Nephron progenitor cell (in vitro differentiated cells): ENCODE measurements around the gene INPP4B.
A peak's percentile ranks its signal among the peaks of the same experiment; 100 is the strongest.

Experiments used
- DNase-seq: peaks from one replicate; pipeline ENCODE4 v3.0.0; 2021
- H3K27ac Mint-ChIP-seq: 2 replicates; pipeline ENCODE4 v1.8.0; 2021; ENCODE audit warnings: mild to moderate bottlenecking, moderate library complexity, mixed read lengths
- H3K27me3 Mint-ChIP-seq: 2 replicates; pipeline ENCODE4 v1.8.0; 2021; ENCODE audit warnings: mild to moderate bottlenecking, low read depth, mixed read lengths; ENCODE audit not compliant: poor library complexity
- H3K36me3 Mint-ChIP-seq: 2 replicates; pipeline ENCODE4 v1.8.0; 2021; ENCODE audit warnings: low read depth, mixed read lengths
- H3K4me1 Mint-ChIP-seq: 2 replicates; pipeline ENCODE4 v1.8.0; 2021; ENCODE audit warnings: mixed read lengths
- H3K4me3 Mint-ChIP-seq: 2 replicates; pipeline ENCODE4 v1.8.0; 2021; ENCODE audit warnings: mild to moderate bottlenecking, moderate library complexity, mixed read lengths
- H3K9me3 Mint-ChIP-seq: 2 replicates; pipeline ENCODE4 v1.8.0; 2021; ENCODE audit warnings: mild to moderate bottlenecking, moderate library complexity, mixed read lengths
- TF ChIP-seq, protein P1 (sequence below): fragments of 200-600 bp; sonication (generic); IDR thresholded peaks from 2 replicates; pipeline ENCODE4 v1.5.0; 2021; ENCODE audit warnings: antibody characterized with exemption

Gene INPP4B

DNA sequence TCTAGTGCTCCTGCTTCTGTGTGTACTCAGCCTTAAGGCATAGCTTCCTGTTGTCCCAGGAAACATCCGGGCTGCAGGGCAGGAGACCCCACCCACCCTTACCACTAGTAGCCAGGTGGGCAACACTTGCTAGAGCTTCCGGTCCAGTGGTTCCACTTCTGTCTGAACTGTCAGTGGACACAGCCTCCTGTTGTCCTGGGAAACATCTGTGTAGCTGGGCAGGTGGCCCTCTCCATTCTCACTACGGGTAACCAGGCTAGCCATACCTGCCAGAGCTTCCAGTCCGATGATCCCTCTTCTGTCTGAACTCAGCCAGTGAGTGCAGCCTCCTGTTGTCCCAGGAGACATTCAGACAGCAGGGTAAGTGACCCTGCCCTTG is 372.2 kb downstream of the INPP4B start:
- no peaks in the 10 kb centered on the region for H3K9me3 Mint-ChIP-seq
- no peak overlapping the region for H3K27ac Mint-ChIP-seq
- H3K36me3 Mint-ChIP-seq: no peaks in the 10 kb centered on the region
- H3K4me3 Mint-ChIP-seq: no peak overlapping the region
- peaks cover 4% of the 10 kb centered on the region for H3K4me1 Mint-ChIP-seq
- TF ChIP-seq, protein P1, sequence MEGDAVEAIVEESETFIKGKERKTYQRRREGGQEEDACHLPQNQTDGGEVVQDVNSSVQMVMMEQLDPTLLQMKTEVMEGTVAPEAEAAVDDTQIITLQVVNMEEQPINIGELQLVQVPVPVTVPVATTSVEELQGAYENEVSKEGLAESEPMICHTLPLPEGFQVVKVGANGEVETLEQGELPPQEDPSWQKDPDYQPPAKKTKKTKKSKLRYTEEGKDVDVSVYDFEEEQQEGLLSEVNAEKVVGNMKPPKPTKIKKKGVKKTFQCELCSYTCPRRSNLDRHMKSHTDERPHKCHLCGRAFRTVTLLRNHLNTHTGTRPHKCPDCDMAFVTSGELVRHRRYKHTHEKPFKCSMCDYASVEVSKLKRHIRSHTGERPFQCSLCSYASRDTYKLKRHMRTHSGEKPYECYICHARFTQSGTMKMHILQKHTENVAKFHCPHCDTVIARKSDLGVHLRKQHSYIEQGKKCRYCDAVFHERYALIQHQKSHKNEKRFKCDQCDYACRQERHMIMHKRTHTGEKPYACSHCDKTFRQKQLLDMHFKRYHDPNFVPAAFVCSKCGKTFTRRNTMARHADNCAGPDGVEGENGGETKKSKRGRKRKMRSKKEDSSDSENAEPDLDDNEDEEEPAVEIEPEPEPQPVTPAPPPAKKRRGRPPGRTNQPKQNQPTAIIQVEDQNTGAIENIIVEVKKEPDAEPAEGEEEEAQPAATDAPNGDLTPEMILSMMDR: no peak
- no peak for DNase-seq
- H3K27me3 Mint-ChIP-seq: peaks cover 4% of the 10 kb centered on the region

DNA sequence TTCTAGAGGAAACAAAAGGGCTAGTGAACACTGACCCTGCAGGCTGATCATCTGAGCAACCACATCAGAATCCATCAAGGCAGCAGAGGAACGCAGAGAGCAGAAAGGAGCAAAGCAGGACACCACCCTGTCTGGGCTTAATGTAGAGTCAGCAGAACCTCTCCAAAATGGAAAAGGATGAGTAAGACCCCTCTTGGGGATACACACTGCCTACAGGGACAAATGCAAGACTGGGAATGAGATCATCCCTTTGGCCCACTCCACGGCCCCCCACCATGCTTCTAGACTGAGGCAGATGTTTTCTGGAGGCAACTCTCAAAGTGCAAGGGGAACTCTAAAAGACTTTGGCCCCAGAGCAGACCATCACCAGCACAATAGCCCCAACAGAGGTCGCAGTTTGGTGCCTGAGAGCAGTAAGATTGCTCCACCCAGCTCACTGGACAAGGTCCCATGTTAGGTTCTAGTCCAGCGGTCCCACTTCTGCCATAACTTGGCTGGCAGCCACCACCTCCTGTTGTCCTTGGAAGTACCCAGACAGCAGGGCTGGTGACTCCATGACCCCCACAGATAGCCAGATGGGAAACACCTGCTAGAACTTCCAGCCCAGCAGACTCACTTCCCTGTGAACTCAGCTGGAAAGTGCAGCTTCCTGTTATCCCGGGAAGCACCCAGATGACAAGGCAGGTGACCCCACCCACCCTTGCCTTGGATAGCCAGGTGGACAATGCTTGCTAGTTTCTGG is 372.7 kb downstream of the INPP4B start:
- TF ChIP-seq, protein P1: no peak
- Mint-ChIP-seq H3K9me3 (no peaks in the 10 kb centered on the region), H3K4me3 (no peak overlapping the region), H3K36me3 (no peaks in the 10 kb centered on the region), H3K27ac (no peak overlapping the region), H3K27me3 (peaks cover 4% of the 10 kb centered on the region), H3K4me1 (peaks cover 8% of the 10 kb centered on the region)
- no peak for DNase-seq

DNA sequence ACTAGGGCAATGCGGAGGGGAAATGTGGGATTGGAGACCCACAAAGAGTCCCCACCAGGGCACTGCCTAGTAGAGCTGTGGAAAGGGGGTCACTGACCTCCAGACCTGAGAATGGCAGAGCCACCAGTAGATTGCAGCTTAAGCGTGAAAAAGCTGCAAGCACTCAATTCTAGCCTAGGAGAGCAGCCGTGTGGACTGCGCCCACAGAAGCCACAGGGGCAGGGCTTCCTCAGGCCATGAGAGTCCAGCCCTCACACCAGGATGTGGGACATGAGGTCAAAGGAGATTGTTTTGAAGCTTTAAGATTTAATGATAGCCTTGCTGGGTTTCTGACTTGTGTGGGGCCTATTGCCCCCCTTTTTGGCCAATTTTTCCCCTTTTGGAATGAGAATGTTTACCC is 379.0 kb downstream of the INPP4B start:
- peaks cover 56% of the 10 kb centered on the region for H3K4me1 Mint-ChIP-seq
- no peak overlapping the region for H3K4me3 Mint-ChIP-seq
- TF ChIP-seq, protein P1: no peak
- H3K27ac Mint-ChIP-seq: no peak overlapping the region
- H3K27me3 Mint-ChIP-seq: no peaks in the 10 kb centered on the region
- peaks cover 8% of the 10 kb centered on the region for H3K9me3 Mint-ChIP-seq
- DNase-seq: no peak
- peaks cover 7% of the 10 kb centered on the region for H3K36me3 Mint-ChIP-seq

DNA sequence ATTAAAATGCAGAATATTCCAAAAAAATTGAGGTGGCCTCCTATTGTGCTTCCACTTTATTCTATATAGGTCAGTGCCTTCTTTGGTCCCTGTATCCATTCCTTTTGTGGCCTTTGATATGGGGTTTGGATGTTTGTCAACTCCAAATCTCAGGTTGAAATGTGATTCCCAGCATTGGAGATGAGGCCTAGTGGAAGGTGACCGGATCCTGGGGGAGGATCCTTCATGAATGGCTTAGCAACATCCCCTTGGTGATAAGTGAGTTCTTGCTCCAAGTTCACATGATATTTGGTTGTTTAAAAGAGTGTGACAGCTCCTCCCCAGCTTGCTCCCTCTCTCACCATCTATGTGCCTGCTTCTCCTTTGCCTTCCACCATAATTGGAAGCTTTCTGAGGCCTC is 380.6 kb downstream of the INPP4B start:
- Mint-ChIP-seq H3K4me3 (peak overlapping the region; percentile 3), H3K27ac (peak overlapping the region; percentile 60), H3K4me1 (peaks cover 71% of the 10 kb centered on the region), H3K36me3 (peaks cover 7% of the 10 kb centered on the region), H3K27me3 (no peaks in the 10 kb centered on the region), H3K9me3 (peaks cover 8% of the 10 kb centered on the region)
- no peak for DNase-seq
- TF ChIP-seq, protein P1: no peak

DNA sequence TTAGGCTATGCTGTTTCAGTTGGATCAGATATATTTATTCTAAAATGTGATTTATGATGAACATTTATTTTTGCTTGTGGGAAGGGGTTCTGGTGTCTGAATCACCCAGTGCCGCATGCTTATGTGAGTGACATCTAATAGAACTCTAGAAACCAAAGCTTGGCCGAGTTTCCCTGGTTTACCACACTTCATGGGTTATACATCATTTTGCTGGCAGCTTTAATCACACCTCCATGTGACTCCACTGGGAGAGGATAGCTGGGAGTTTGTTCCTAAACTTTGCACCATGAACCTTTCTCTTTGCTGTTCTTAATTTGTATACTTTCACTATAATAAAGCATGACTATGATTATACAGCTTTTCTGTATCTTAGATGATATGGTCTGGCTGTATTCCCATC is 382.9 kb downstream of the INPP4B start:
- Mint-ChIP-seq H3K27me3 (no peaks in the 10 kb centered on the region), H3K4me3 (no peak overlapping the region), H3K9me3 (peaks cover 8% of the 10 kb centered on the region), H3K27ac (peak overlapping the region; percentile 96), H3K4me1 (peaks cover 88% of the 10 kb centered on the region), H3K36me3 (peaks cover 7% of the 10 kb centered on the region)
- no peak for DNase-seq
- TF ChIP-seq, protein P1: no peak
